Hepatocyte (in vitro differentiated cells): Measurements from ENCODE around the gene BCL11A. TPM values are rescaled to one million over a fixed set of nuclear protein-coding genes. Genes with fewer than 3 reads are reported as not detected.

Experiments
- DNase-seq: peaks from one replicate; pipeline ENCODE4 v3.0.0-alpha.2; 2016; ENCODE audit warnings: low spot score
- H2AFZ ChIP-seq: fragments of 200-600 bp; sonication (generic); 2 replicates; pipeline ENCODE4 v1.6.0; 2016; ENCODE audit warnings: antibody characterized with exemption, mild to moderate bottlenecking
- H3K27ac ChIP-seq: fragments of 200-600 bp; sonication (generic); 2 replicates; pipeline ENCODE4 v1.5.1; 2016; ENCODE audit warnings: mild to moderate bottlenecking
- H3K27me3 ChIP-seq: fragments of 200-600 bp; sonication (generic); 2 replicates; pipeline ENCODE4 v1.6.1; 2016
- H3K36me3 ChIP-seq: fragments of 200-600 bp; sonication (generic); replicated peaks from 2 replicates; pipeline ENCODE4 v1.5.1; 2016; ENCODE audit warnings: low read depth; ENCODE audit not compliant: insufficient read depth
- H3K4me1 ChIP-seq: fragments of 200-600 bp; sonication (generic); 2 replicates; pipeline ENCODE4 v1.5.1; 2016; ENCODE audit warnings: mild to moderate bottlenecking, moderate library complexity; ENCODE audit not compliant: insufficient read depth
- H3K4me2 ChIP-seq: fragments of 200-600 bp; sonication (generic); 2 replicates; pipeline ENCODE4 v1.6.0; 2016
- H3K4me3 ChIP-seq: fragments of 200-600 bp; sonication (generic); 2 replicates; pipeline ENCODE4 v1.5.1; 2016; ENCODE audit warnings: mild to moderate bottlenecking
- H3K79me2 ChIP-seq: fragments of 200-600 bp; sonication (generic); 2 replicates; pipeline ENCODE4 v1.6.0; 2017; ENCODE audit warnings: mild to moderate bottlenecking
- H3K9me2 ChIP-seq: fragments of 200-600 bp; sonication (generic); replicated peaks from 2 replicates; pipeline ENCODE4 v1.6.0; 2017; ENCODE audit warnings: mild to moderate bottlenecking; ENCODE audit not compliant: insufficient read depth
- H3K9me3 ChIP-seq: fragments of 200-600 bp; sonication (generic); 2 replicates; pipeline ENCODE4 v1.5.1; 2016; ENCODE audit warnings: low read depth, mild to moderate bottlenecking
- H4K20me1 ChIP-seq: fragments of 200-600 bp; sonication (generic); 2 replicates; pipeline ENCODE4 v1.6.0; 2016; ENCODE audit warnings: mild to moderate bottlenecking; ENCODE audit not compliant: insufficient read depth, poor library complexity, severe bottlenecking
- CTCF ChIP-seq: fragments of 200-600 bp; sonication (generic); IDR thresholded peaks from 2 replicates; pipeline ENCODE4 v1.5.1; 2016; ENCODE audit warnings: antibody characterized with exemption, mild to moderate bottlenecking; ENCODE audit not compliant: poor library complexity
- EZH2 ChIP-seq: fragments of 200-600 bp; sonication (generic); IDR thresholded peaks from 2 replicates; pipeline ENCODE4 v1.6.1; 2016; ENCODE audit warnings: antibody characterized with exemption, mild to moderate bottlenecking, borderline replicate concordance
- EZH2phosphoT487 ChIP-seq: fragments of 200-600 bp; sonication (generic); IDR thresholded peaks from one replicate; pipeline ENCODE4 v1.6.1; 2018; ENCODE audit warnings: antibody characterized with exemption, mild to moderate bottlenecking, low read depth, moderate library complexity; ENCODE audit not compliant: unreplicated experiment, severe bottlenecking
- WGBS: methylation state at CpG from one replicate; pipeline ENCODE4 v1.1.6; 2016; ENCODE audit warnings: low lambda C conversion rate; ENCODE audit errors: missing lambda C conversion rate; 5-methylcytosine and 5-hydroxymethylcytosine counted together
- polyA plus RNA-seq: library from polyadenylated mRNA; unstranded; fragments of >200 nt; fragmentation: Nextera tagmentation; extraction: Ambion mirVana; gene quantifications from 2 replicates; pipeline ENCODE4 v1.2.1, GENCODE V29; 2016
- total RNA-seq: library from RNA; depleted of rRNA; stranded (reverse); fragments of >200 nt; gene quantifications from 2 replicates; pipeline ENCODE4 v1.2.3, GENCODE V29; 2014

The BCL11A gene
- total and polyA plus RNA-seq, 2 experiments from 2014 or later: 14.4 to 22.6 TPM

GRCh38 chr2:60512062-60512622 is 41.3 kb downstream of the BCL11A start:
- Histone ChIP-seq H3K9me3 (no peaks in the 10 kb centered on the region), H3K9me2 (no peaks in the 10 kb centered on the region), H3K27ac (peak overlapping the region; percentile 93), H3K36me3 (no peaks in the 10 kb centered on the region), H3K4me3 (no peak overlapping the region), H3K27me3 (no peaks in the 10 kb centered on the region), H3K4me1 (peaks cover 67% of the 10 kb centered on the region), H4K20me1 (peaks cover 6% of the 10 kb centered on the region), H3K79me2 (peaks cover 93% of the 10 kb centered on the region), H3K4me2 (peak overlapping the region; percentile 46), H2AFZ (no peak overlapping the region)
- TF ChIP-seq EZH2: no peak
- no peak for TF ChIP-seq EZH2phosphoT487
- TF ChIP-seq CTCF: no peak
- WGBS: 91% methylated on average over 4 of the region's 4 CpGs
- DNase-seq: no peak

GRCh38 chr2:60510713-60511112 is 42.7 kb downstream of the BCL11A start:
- H4K20me1 ChIP-seq: peaks cover 6% of the 10 kb centered on the region
- peaks cover 57% of the 10 kb centered on the region for H3K4me1 ChIP-seq
- no peak overlapping the region for H3K4me3 ChIP-seq
- H2AFZ ChIP-seq: no peak overlapping the region
- H3K27me3 ChIP-seq: no peaks in the 10 kb centered on the region
- DNase-seq: no peak
- peaks cover 95% of the 10 kb centered on the region for H3K79me2 ChIP-seq
- H3K9me2 ChIP-seq: no peaks in the 10 kb centered on the region
- 79% methylated on average over 2 of the region's 2 CpGs for WGBS
- H3K4me2 ChIP-seq: no peak overlapping the region
- H3K36me3 ChIP-seq: no peaks in the 10 kb centered on the region
- no peaks in the 10 kb centered on the region for H3K9me3 ChIP-seq
- TF ChIP-seq EZH2phosphoT487 (no peak), EZH2 (no peak), CTCF (no peak)
- no peak overlapping the region for H3K27ac ChIP-seq

DNA sequence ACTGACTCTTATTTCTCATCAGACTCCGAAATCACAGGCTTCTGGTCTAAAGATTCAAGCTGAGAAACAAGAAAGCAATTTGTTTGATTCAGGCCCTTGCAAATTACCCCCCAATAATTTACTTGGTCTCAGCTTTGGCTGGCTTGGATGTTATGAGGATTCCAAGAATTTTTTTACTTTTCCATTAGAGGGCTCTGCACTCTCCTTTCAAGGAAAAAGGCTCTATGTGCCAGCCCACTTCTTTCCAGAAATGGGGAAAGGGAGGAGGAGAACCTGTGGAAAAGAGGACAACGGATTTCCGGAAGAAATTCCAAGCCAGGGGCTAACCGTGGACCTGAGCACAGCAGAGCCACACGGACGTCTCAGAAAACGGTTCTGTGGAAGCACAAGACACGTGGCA is 44.4 kb downstream of the BCL11A start:
- peaks cover 43% of the 10 kb centered on the region for H3K4me1 ChIP-seq
- no peak for DNase-seq
- 81% methylated on average over 8 of the region's 8 CpGs for WGBS
- H3K9me3 ChIP-seq: no peaks in the 10 kb centered on the region
- no peaks in the 10 kb centered on the region for H3K27me3 ChIP-seq
- no peaks in the 10 kb centered on the region for H3K9me2 ChIP-seq
- H3K4me3 ChIP-seq: no peak overlapping the region
- H3K36me3 ChIP-seq: no peaks in the 10 kb centered on the region
- peaks cover 98% of the 10 kb centered on the region for H3K79me2 ChIP-seq
- H3K4me2 ChIP-seq: no peak overlapping the region
- TF ChIP-seq EZH2 (no peak), EZH2phosphoT487 (no peak), CTCF (no peak)
- peaks cover 6% of the 10 kb centered on the region for H4K20me1 ChIP-seq
- H2AFZ ChIP-seq: no peak overlapping the region
- peak overlapping the region; percentile 17 for H3K27ac ChIP-seq

GRCh38 chr2:60508339-60508917 is 45.0 kb downstream of the BCL11A start:
- DNase-seq: no peak
- 81% methylated on average over 8 of the region's 8 CpGs for WGBS
- H3K79me2 ChIP-seq: peaks cover 98% of the 10 kb centered on the region
- H3K4me3 ChIP-seq: no peak overlapping the region
- no peak for TF ChIP-seq CTCF
- no peak for TF ChIP-seq EZH2phosphoT487
- TF ChIP-seq EZH2: no peak
- H3K9me2 ChIP-seq: no peaks in the 10 kb centered on the region
- H3K27me3 ChIP-seq: no peaks in the 10 kb centered on the region
- H2AFZ ChIP-seq: no peak overlapping the region
- peaks cover 11% of the 10 kb centered on the region for H4K20me1 ChIP-seq
- H3K9me3 ChIP-seq: no peaks in the 10 kb centered on the region
- H3K36me3 ChIP-seq: no peaks in the 10 kb centered on the region
- H3K4me2 ChIP-seq: no peak overlapping the region
- peak overlapping the region; percentile 17 for H3K27ac ChIP-seq
- H3K4me1 ChIP-seq: peaks cover 37% of the 10 kb centered on the region
